IgD-negative memory B cell (primary cell): ENCODE data around the gene PAK6. TPM values are rescaled to one million over a fixed set of nuclear protein-coding genes. Genes with fewer than 3 reads are reported as not detected.
A peak's percentile ranks its signal among the peaks of the same experiment; 100 is the strongest.

ENCODE experiments used
- H3K27ac Mint-ChIP-seq, 3 donors: one replicate each; pipeline ENCODE4 v1.8.0; 2020 to 2022; ENCODE audit warnings: mild to moderate bottlenecking in 3 of 3, mixed read lengths in 3 of 3, moderate library complexity in 1 of 3
- H3K27me3 Mint-ChIP-seq: one replicate; pipeline ENCODE4 v1.8.0; 2021; ENCODE audit warnings: mixed read lengths
- H3K36me3 Mint-ChIP-seq: one replicate; pipeline ENCODE4 v1.8.0; 2020; ENCODE audit warnings: mild to moderate bottlenecking, mixed read lengths
- H3K4me1 Mint-ChIP-seq, 3 donors: one replicate each; pipeline ENCODE4 v1.8.0; 2020 to 2022; ENCODE audit warnings: mixed read lengths in 3 of 3, mild to moderate bottlenecking in 1 of 3
- H3K4me3 Mint-ChIP-seq, 4 donors: one replicate each; pipeline ENCODE4 v1.8.0; 2020 to 2022; ENCODE audit warnings: mild to moderate bottlenecking in 4 of 4, mixed read lengths in 4 of 4, moderate library complexity in 3 of 4
- H3K9me3 Mint-ChIP-seq, 3 donors: one replicate each; pipeline ENCODE4 v1.8.0; 2020 to 2021; ENCODE audit warnings: mixed read lengths in 3 of 3, mild to moderate bottlenecking in 1 of 3
- polyA plus RNA-seq: library from polyadenylated mRNA; unstranded; fragments of 300-500 nt; fragmentation: Illumina TruSeq; gene quantifications from one replicate; pipeline ENCODE4 v1.2.3, GENCODE V29; 2021

The PAK6 gene
- polyA plus RNA-seq, 1 donor from 2014 or later, result not detected

- Mint-ChIP-seq H3K27me3 (no peaks in the 10 kb centered on the region), H3K4me1 (peaks cover 22 to 31% (median 24%) of the 10 kb centered on the region in 3 donors), H3K4me3 (peak within 1 kb of the TSS; percentile 93 to 98 (median 97)), H3K9me3 (no peaks in the 10 kb centered on the region), H3K36me3 (peaks cover 3% of the 10 kb centered on the region), H3K27ac (peak within 1 kb of the TSS; percentile 93 to 97 (median 94))
Measured at GRCh38 chr15:40307421-40308211, 68.8 kb downstream of the PAK6 start, which contains the start of gene PLCB2. PLCB2 (minus strand) TSS chr15:40307935; CDS start chr15:40307672, 263 bp downstream.

GRCh38 chr15:40309344-40309862 is 70.5 kb downstream of the PAK6 start:
- Mint-ChIP-seq H3K9me3 (no peaks in the 10 kb centered on the region), H3K27ac (peak overlapping the region; percentile 53 to 97 (median 93)), H3K36me3 (no peaks in the 10 kb centered on the region), H3K27me3 (no peaks in the 10 kb centered on the region), H3K4me3 (peak overlapping the region; percentile 93 to 98 (median 97)), H3K4me1 (peaks cover 24 to 31% (median 25%) of the 10 kb centered on the region in 3 donors)

GRCh38 chr15:40310001-40310959 is 71.4 kb downstream of the PAK6 start:
- H3K27ac Mint-ChIP-seq, result peak overlapping the region; percentile 80 to 93 (median 89)
- H3K4me1 Mint-ChIP-seq, result peaks cover 20 to 31% (median 24%) of the 10 kb centered on the region in 3 donors
- H3K4me3 Mint-ChIP-seq, result peak overlapping the region; percentile 63 to 98 (median 92)
- no peaks in the 10 kb centered on the region for H3K9me3 Mint-ChIP-seq
- H3K27me3 Mint-ChIP-seq, result no peaks in the 10 kb centered on the region
- no peaks in the 10 kb centered on the region for H3K36me3 Mint-ChIP-seq

GRCh38 chr15:40310993-40311392 is 72.1 kb downstream of the PAK6 start:
- Mint-ChIP-seq H3K27ac (no peak overlapping the region), H3K4me3 (peak overlapping the region in 1 of 4 donors; percentile 97), H3K4me1 (peaks cover 20 to 30% (median 23%) of the 10 kb centered on the region in 3 donors), H3K36me3 (no peaks in the 10 kb centered on the region), H3K9me3 (no peaks in the 10 kb centered on the region), H3K27me3 (peaks cover 1% of the 10 kb centered on the region)

GRCh38 chr15:40312370-40313158 is 73.7 kb downstream of the PAK6 start:
- Mint-ChIP-seq H3K27me3 (peaks cover 1% of the 10 kb centered on the region), H3K9me3 (no peaks in the 10 kb centered on the region), H3K4me3 (peak overlapping the region in 2 of 4 donors; percentile 29 to 71), H3K27ac (peak overlapping the region in 1 of 3 donors; percentile 47), H3K36me3 (no peaks in the 10 kb centered on the region), H3K4me1 (peaks cover 19 to 22% (median 20%) of the 10 kb centered on the region in 3 donors)

DNA sequence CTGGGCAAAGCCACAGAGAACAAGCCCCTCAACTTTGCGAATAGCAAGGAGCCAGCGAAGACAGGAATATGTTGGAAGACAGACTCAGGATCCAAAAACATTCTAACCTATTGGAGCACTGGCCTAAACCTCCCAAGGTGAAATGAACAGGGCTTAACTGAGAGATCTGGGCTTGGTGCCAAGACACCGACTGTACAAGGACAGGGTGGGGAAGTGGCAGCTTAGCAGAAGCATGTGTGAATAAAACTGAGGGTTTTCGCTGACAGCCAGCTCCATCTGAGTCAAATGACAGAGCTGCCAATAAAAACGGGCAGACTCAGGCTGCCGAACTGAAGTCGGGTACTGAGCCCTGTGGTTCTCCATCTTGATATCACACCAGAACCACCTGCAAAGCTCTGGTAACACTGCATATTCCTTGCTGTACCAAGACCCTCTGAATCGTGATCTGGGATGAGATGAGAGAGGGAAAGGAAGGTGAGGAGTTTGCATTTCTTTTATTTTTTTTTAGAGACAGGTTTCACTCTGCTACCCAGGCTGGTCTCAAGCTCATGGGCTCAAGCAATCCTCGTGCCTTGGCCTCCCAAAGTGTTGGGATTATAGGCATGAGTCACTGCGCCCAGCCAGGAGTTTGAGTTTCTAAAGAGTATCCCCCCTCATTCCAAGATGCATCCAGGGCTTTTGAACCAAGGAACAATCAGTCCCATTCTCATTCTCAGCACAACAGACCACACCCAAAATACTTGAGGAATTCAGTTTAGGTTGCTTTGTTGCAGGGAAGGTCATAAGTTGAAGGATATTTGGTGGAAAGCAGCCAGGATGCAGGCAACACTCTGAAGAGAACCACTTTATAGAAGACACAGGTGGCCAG is 74.9 kb downstream of the PAK6 start:
- H3K4me3 Mint-ChIP-seq, result peak overlapping the region in 1 of 4 donors; percentile 41
- H3K27ac Mint-ChIP-seq, result peak overlapping the region in 1 of 3 donors; percentile 77
- no peaks in the 10 kb centered on the region for H3K9me3 Mint-ChIP-seq
- peaks cover 15 to 21% (median 17%) of the 10 kb centered on the region in 3 donors for H3K4me1 Mint-ChIP-seq
- no peaks in the 10 kb centered on the region for H3K36me3 Mint-ChIP-seq
- peaks cover 5% of the 10 kb centered on the region for H3K27me3 Mint-ChIP-seq

GRCh38 chr15:40314723-40315276 is 75.9 kb downstream of the PAK6 start:
- H3K9me3 Mint-ChIP-seq, result no peaks in the 10 kb centered on the region
- H3K4me3 Mint-ChIP-seq, result no peak overlapping the region
- no peak overlapping the region for H3K27ac Mint-ChIP-seq
- peaks cover 8 to 12% (median 11%) of the 10 kb centered on the region in 3 donors for H3K4me1 Mint-ChIP-seq
- peaks cover 1% of the 10 kb centered on the region for H3K36me3 Mint-ChIP-seq
- peaks cover 6% of the 10 kb centered on the region for H3K27me3 Mint-ChIP-seq

- Mint-ChIP-seq H3K27me3 (peaks cover 6% of the 10 kb centered on the region), H3K27ac (no peak overlapping the region), H3K4me1 (peaks cover 11 to 16% (median 16%) of the 10 kb centered on the region in 3 donors), H3K9me3 (no peaks in the 10 kb centered on the region), H3K4me3 (peak overlapping the region in 1 of 4 donors; percentile 11), H3K36me3 (peaks cover 1% of the 10 kb centered on the region)
Measured at GRCh38 chr15:40316931-40317330, 78.1 kb downstream of the PAK6 start.

GRCh38 chr15:40317580-40317979 is 78.7 kb downstream of the PAK6 start:
- Mint-ChIP-seq H3K9me3 (no peaks in the 10 kb centered on the region), H3K27me3 (peaks cover 6% of the 10 kb centered on the region), H3K27ac (no peak overlapping the region), H3K4me3 (peak overlapping the region in 1 of 4 donors; percentile 0), H3K4me1 (peaks cover 11 to 16% (median 16%) of the 10 kb centered on the region in 3 donors), H3K36me3 (peaks cover 1% of the 10 kb centered on the region)

DNA sequence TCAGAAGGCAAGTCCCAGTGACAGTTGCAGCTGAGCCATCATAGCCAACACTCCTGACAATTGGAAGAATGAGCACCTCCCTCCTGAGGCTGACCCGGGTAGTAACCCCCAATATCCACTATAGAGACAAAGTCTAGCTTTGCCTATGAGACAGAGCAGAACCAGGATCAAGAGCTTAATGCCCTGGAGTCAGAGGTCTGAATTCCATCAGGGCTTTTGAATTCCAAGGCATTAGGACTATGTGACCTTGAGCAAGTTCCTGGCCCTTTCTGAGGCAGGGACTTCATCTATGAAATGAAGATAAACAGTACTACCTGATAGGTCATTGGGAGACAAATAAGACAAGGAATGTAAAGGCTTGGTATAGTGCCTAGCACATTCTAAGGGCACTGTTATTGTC is 81.5 kb downstream of the PAK6 start:
- Mint-ChIP-seq H3K4me1 (peaks cover 17 to 25% (median 17%) of the 10 kb centered on the region in 3 donors), H3K36me3 (peaks cover 1% of the 10 kb centered on the region), H3K9me3 (no peaks in the 10 kb centered on the region), H3K4me3 (peak overlapping the region in 1 of 4 donors; percentile 78), H3K27me3 (peaks cover 6% of the 10 kb centered on the region), H3K27ac (no peak overlapping the region)

DNA sequence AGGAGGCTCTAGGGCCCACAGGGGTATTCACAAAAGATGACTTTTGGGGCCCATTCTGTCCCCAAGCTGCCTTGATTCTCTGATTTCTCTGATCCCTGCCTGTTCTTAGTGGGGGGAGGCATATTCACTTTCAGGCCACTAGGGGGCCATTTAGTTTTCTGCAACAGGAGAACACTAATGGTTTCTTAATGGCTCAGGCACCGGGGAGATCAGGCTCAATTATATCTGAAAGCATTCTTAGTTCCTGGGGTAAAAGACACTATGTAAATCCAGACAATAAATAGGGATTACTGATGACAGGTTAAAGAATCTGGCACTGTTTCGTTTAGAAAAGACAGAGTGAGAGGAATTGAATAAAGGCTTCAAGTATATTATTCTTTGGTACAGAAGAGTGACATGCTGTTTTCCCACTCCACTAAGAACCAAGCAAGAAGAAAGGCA is 82.1 kb downstream of the PAK6 start:
- Mint-ChIP-seq H3K27me3 (peaks cover 5% of the 10 kb centered on the region), H3K4me3 (peak overlapping the region in 2 of 4 donors; percentile 4 to 78), H3K4me1 (peaks cover 17 to 25% (median 20%) of the 10 kb centered on the region in 3 donors), H3K36me3 (peaks cover 1% of the 10 kb centered on the region), H3K9me3 (no peaks in the 10 kb centered on the region), H3K27ac (peak overlapping the region; percentile 0 to 78 (median 40))

DNA sequence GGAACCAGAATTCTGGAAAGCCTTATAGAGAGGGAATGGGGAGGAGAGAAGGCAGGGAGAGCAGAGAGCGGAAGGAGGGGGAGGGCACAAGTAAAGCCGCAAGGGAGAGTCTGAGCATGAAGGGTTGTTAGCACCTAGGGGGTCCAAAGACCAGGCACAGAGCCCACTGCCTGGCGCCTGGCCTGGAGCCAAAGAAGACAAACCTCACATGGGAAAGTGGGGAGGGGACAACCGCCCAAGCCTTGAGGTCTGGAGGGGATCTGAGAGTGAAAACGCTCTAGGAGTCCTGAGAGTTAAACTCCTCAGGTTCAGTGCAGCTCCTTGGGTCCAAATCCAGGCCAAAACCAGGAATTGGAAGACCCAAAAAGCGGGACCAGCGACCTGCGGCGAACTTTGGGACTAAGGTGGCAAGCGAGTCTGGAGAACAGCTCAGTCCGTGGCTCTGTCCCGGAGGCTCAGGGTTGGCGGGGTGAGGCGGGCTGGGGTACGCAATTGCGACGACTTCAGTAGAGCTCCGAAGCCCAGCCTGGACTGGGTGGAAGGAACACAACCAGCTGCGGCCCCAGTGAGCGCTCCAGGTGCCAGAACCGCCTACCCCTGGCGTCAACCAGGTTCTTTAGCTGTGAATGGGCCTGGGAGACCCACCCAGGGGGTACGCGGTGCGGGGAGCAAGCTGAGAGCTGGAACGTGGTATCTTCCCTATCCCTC is 83.8 kb downstream of the PAK6 start:
- Mint-ChIP-seq H3K36me3 (peaks cover 1% of the 10 kb centered on the region), H3K9me3 (no peaks in the 10 kb centered on the region), H3K4me3 (peak overlapping the region; percentile 80 to 94 (median 86)), H3K27me3 (peaks cover 5% of the 10 kb centered on the region), H3K4me1 (peaks cover 14 to 19% (median 17%) of the 10 kb centered on the region in 3 donors), H3K27ac (peak overlapping the region in 2 of 3 donors; percentile 19 to 40)
